Transverse colon (tissue), 4 donors: ENCODE results near the gene TEX50. TPM values are rescaled to one million over a fixed set of nuclear protein-coding genes. Genes with fewer than 3 reads are reported as not detected.
"Not testable (repeated sequence)": the region's sequence is repeated elsewhere in the genome, so short reads cannot be mapped to it uniquely, and the experiment has no call there.

Experiments used
- DNase-seq: peaks from one replicate; pipeline ENCODE4 v3.0.0-alpha.2; 2019
- H3K27ac ChIP-seq, 4 donors: fragments of 200-600 bp; sonication (generic); 2 replicates each; pipeline ENCODE4 v1.5.1; 2016 to 2018; ENCODE audit warnings: inconsistent platforms in 4 of 4
- H3K27me3 ChIP-seq: fragments of 200-600 bp; sonication (generic); 2 replicates; pipeline ENCODE4 v1.5.1; 2017; ENCODE audit warnings: inconsistent platforms
- H3K36me3 ChIP-seq, 4 donors: fragments of 200-600 bp; sonication (generic); 2 replicates each; pipeline ENCODE4 v1.5.1; 2017 to 2019; ENCODE audit warnings: inconsistent platforms in 4 of 4
- H3K4me1 ChIP-seq, 4 donors: fragments of 200-600 bp; sonication (generic); 2 replicates each; pipeline ENCODE4 v1.5.1; 2017 to 2020; ENCODE audit warnings: inconsistent platforms in 4 of 4
- H3K4me3 ChIP-seq, 4 donors: fragments of 200-600 bp; sonication (generic); 1 replicate in 1 of 4; 2 replicates in 3 of 4; pipeline versions ENCODE4 v1.5.1 to v1.6.1; 2017 to 2019; ENCODE audit warnings: inconsistent platforms in 4 of 4
- H3K9me3 ChIP-seq, 2 donors: fragments of 200-600 bp; sonication (generic); 2 replicates each; pipeline ENCODE4 v1.5.1; 2017 to 2019; ENCODE audit warnings: inconsistent platforms in 2 of 2
- CTCF ChIP-seq, 5 experiments: fragments of 200-600 bp in 3 of 5; fragments of 450-650 bp in 2 of 5; sonication (generic) in 3 of 5; IDR thresholded peaks; 1 replicate in 2 of 5; 2 replicates in 3 of 5; pipeline ENCODE4 v1.5.1; 2016 to 2017; ENCODE audit warnings: antibody characterized with exemption in 5 of 5, inconsistent platforms in 3 of 5, mild to moderate bottlenecking in 2 of 5, moderate library complexity in 1 of 5
- EP300 ChIP-seq: sonication (generic); formaldehyde crosslinking; IDR thresholded peaks from one replicate; pipeline ENCODE4 v1.6.1; 2017; ENCODE audit warnings: antibody characterized with exemption, low read depth
- POLR2A ChIP-seq: fragments of 450-650 bp; IDR thresholded peaks from one replicate; pipeline ENCODE4 v1.6.1; 2016; ENCODE audit warnings: antibody characterized with exemption, mild to moderate bottlenecking, moderate library complexity
- POLR2AphosphoS5 ChIP-seq, 3 donors: sonication (generic); formaldehyde crosslinking; IDR thresholded peaks; one replicate each; pipeline ENCODE4 v1.6.1; 2016; ENCODE audit warnings: antibody characterized with exemption in 3 of 3
- WGBS, 2 donors: methylation state at CpG; one replicate each; pipeline ENCODE4 v1.1.5; 2018; ENCODE audit warnings: low coverage in 1 of 2; 5-methylcytosine and 5-hydroxymethylcytosine counted together
- in situ Hi-C, 4 donors: fragments of 200-750 bp; cut with MboI; loops; one replicate each; pipeline versions ENCODE4 v1.15.0 to v1.15.1; 2017; ENCODE audit warnings: low sequenced_read_pairs in 3 of 4, low pct_ligation_motif_present in 1 of 4, low pct_unique_long_range_greater_than_20kb in 1 of 4
- intact Hi-C: fragments of 100-400 bp; cut with DNase I; formaldehyde crosslinking; loops from one replicate; pipeline ENCODE4 v1.15.1; 2023; ENCODE audit warnings: low total_unique reads
- total RNA-seq, 4 donors: library from RNA; depleted of rRNA; stranded (reverse); fragments of >200 nt; gene quantifications; one replicate each; pipeline ENCODE4 v1.1.0, GENCODE V29; 2016

TEX50 gene
- total RNA-seq, 4 donors from 2014 or later, result not detected

GRCh38 chr1:173627269-173627668, 7.9 kb upstream of the TEX50 start:
- in situ Hi-C loops, result no loop called here
- no peak for DNase-seq
- Histone ChIP-seq H3K27ac (no peak overlapping the region), H3K9me3 (no peaks in the 10 kb centered on the region), H3K4me1 (no peaks in the 10 kb centered on the region), H3K36me3 (no peaks in the 10 kb centered on the region), H3K27me3 (no peaks in the 10 kb centered on the region), H3K4me3 (no peak overlapping the region)
- intact Hi-C loops, result no loop called here
- TF ChIP-seq EP300 (no peak), CTCF (IDR thresholded peaks at IDR 0.05) (no peak), POLR2AphosphoS5 (IDR thresholded peaks at IDR 0.05) (no peak), POLR2A (no peak)

- intact Hi-C loops (no loop called here), in situ Hi-C loops (no loop called here)
- Histone ChIP-seq H3K36me3 (no peaks in the 10 kb centered on the region), H3K4me1 (no peaks in the 10 kb centered on the region), H3K27ac (no peak overlapping the region), H3K9me3 (no peaks in the 10 kb centered on the region), H3K4me3 (no peak overlapping the region), H3K27me3 (no peaks in the 10 kb centered on the region)
- 88% methylated on average over 3 of the region's 3 CpGs; no CpG with 5 or more reads in 1 of the 2 donors for WGBS, 2 donors
- TF ChIP-seq CTCF (IDR thresholded peaks at IDR 0.05) (no peak), POLR2A (no peak), POLR2AphosphoS5 (IDR thresholded peaks at IDR 0.05) (no peak), EP300 (no peak)
- DNase-seq, result no peak
Measured at GRCh38 chr1:173628888-173629287, 6.2 kb upstream of the TEX50 start.

GRCh38 chr1:173637236-173638042, 2.3 kb downstream of the TEX50 start:
- in situ Hi-C loops, intact Hi-C loops, DNase-seq: not testable (repeated sequence)

GRCh38 chr1:173638043-173639021, 3.2 kb downstream of the TEX50 start:
- in situ Hi-C loops, result no loop called here
- Histone ChIP-seq H3K9me3 (no peaks in the 10 kb centered on the region), H3K27me3 (no peaks in the 10 kb centered on the region), H3K27ac (no peak overlapping the region), H3K4me1 (no peaks in the 10 kb centered on the region), H3K36me3 (no peaks in the 10 kb centered on the region), H3K4me3 (no peak overlapping the region)
- WGBS, 2 donors, result 59 to 82% methylated on average over 5 to 12 of the region's 12 CpGs
- no peak for DNase-seq
- intact Hi-C loops, result no loop called here
- TF ChIP-seq POLR2AphosphoS5 (IDR thresholded peaks at IDR 0.05), result no peak
- TF ChIP-seq EP300, result no peak
- no peak for TF ChIP-seq CTCF (IDR thresholded peaks at IDR 0.05)
- TF ChIP-seq POLR2A, result no peak

More at GRCh38 chr1:173637236-173638042, 2.3 kb downstream of the TEX50 start:
- H3K27me3 ChIP-seq, H3K9me3 ChIP-seq, H3K27ac ChIP-seq, H3K4me3 ChIP-seq, H3K4me1 ChIP-seq, H3K36me3 ChIP-seq: not testable (repeated sequence)
- 60 to 86% methylated on average over 1 to 6 of the region's 6 CpGs for WGBS, 2 donors
